HEK293 (cell line): ENCODE measurements around the gene OPCML.

Experiments
- CTCF ChIA-PET: fragments of 350-600 bp; formaldehyde crosslinking; extraction: SDS; loops from one replicate; lab custom pipeline; 2021; ENCODE audit warnings: antibody characterized with exemption; lab: Yijun Ruan, JAX
- POLR2A ChIA-PET: fragments of 300-600 bp; formaldehyde crosslinking; extraction: SDS; loops from one replicate; lab custom pipeline; 2020; ENCODE audit warnings: antibody characterized with exemption, inconsistent platforms; lab: Yijun Ruan, JAX
- H3K27ac ChIP-seq: fragments of 200-500 bp; sonication (Bioruptor generic); 2 replicates; pipeline ENCODE4 v1.5.1; 2014; ENCODE audit warnings: low read depth, low read length, control low read depth, inconsistent platforms; ENCODE audit errors: extremely low read depth
- H3K36me3 ChIP-seq, 2 experiments: fragments of 200-500 bp in 1 of 2; sonication (Bioruptor generic) in 1 of 2; 1 replicate in 1 of 2; 2 replicates in 1 of 2; pipeline ENCODE4 v1.5.1; 2014 to 2017; ENCODE audit warnings: inconsistent platforms in 2 of 2, low read length in 2 of 2; ENCODE audit not compliant: control insufficient read depth in 2 of 2, insufficient read depth in 1 of 2
- H3K4me1 ChIP-seq: fragments of 200-500 bp; sonication (Bioruptor generic); 2 replicates; pipeline ENCODE4 v1.5.1; 2014; ENCODE audit warnings: mild to moderate bottlenecking, low read length, inconsistent platforms; ENCODE audit not compliant: control insufficient read depth, insufficient read depth
- H3K4me3 ChIP-seq: 2 replicates; pipeline ENCODE4 v1.5.1; 2011; ENCODE audit warnings: low read depth, mild to moderate bottlenecking, control low read depth, low read length, moderate library complexity
- H3K9me3 ChIP-seq: fragments of 200-500 bp; sonication (Bioruptor generic); 2 replicates; pipeline ENCODE4 v1.5.1; 2014; ENCODE audit warnings: low read depth, low read length, inconsistent platforms; ENCODE audit not compliant: control insufficient read depth, insufficient read depth
- BCL11A ChIP-seq: fragments of 450-650 bp; formaldehyde crosslinking; IDR thresholded peaks from 2 replicates; pipeline ENCODE4 v1.5.1; 2016; ENCODE audit warnings: low read depth, missing biosample characterization, missing genetic modification characterization
- FEZF1 ChIP-seq: fragments of 450-650 bp; formaldehyde crosslinking; IDR thresholded peaks from 2 replicates; pipeline ENCODE4 v1.5.1; 2016; ENCODE audit warnings: missing biosample characterization, missing genetic modification characterization
- GLIS1 ChIP-seq: fragments of 450-650 bp; formaldehyde crosslinking; IDR thresholded peaks from 2 replicates; pipeline ENCODE4 v1.5.1; 2016; ENCODE audit warnings: missing biosample characterization, missing genetic modification characterization
- MEIS1 ChIP-seq: sonication (generic); formaldehyde crosslinking; IDR thresholded peaks from 2 replicates; pipeline ENCODE4 v1.8.1; 2022; ENCODE audit warnings: missing genetic modification reagents, mild to moderate bottlenecking, borderline replicate concordance
- MZF1 ChIP-seq: fragments of 450-650 bp; formaldehyde crosslinking; IDR thresholded peaks from 2 replicates; pipeline ENCODE4 v1.5.1; 2017; ENCODE audit warnings: missing biosample characterization, missing genetic modification characterization, borderline replicate concordance
- OVOL3 ChIP-seq: fragments of 450-650 bp; formaldehyde crosslinking; IDR thresholded peaks from 2 replicates; pipeline ENCODE4 v1.5.1; 2016; ENCODE audit warnings: missing biosample characterization, missing genetic modification characterization
- YY1 ChIP-seq: fragments of 450-650 bp; formaldehyde crosslinking; IDR thresholded peaks from 2 replicates; pipeline ENCODE4 v1.5.1; 2018; ENCODE audit warnings: missing biosample characterization, missing genetic modification characterization
- ZEB2 ChIP-seq: fragments of 450-650 bp; formaldehyde crosslinking; IDR thresholded peaks from 2 replicates; pipeline ENCODE4 v1.5.1; 2016; ENCODE audit warnings: missing biosample characterization, missing genetic modification characterization
- ZIC2 ChIP-seq: fragments of 450-650 bp; formaldehyde crosslinking; IDR thresholded peaks from 2 replicates; pipeline ENCODE4 v1.5.1; 2016; ENCODE audit warnings: missing biosample characterization, missing genetic modification characterization
- ZNF274 ChIP-seq, 2 experiments: fragments of 200-500 bp in 1 of 2; fragments of 450-650 bp in 1 of 2; sonication (Bioruptor generic) in 1 of 2; formaldehyde crosslinking in 1 of 2; IDR thresholded peaks; 2 replicates each; pipeline versions ENCODE4 v1.5.1 to v1.6.1; 2014 to 2016; ENCODE audit warnings: borderline replicate concordance in 1 of 2, inconsistent platforms in 1 of 2, low read length in 1 of 2, missing biosample characterization in 1 of 2, missing genetic modification characterization in 1 of 2
- ZNF350 ChIP-seq: fragments of 450-650 bp; formaldehyde crosslinking; IDR thresholded peaks from 2 replicates; pipeline ENCODE4 v1.5.0; 2017; ENCODE audit warnings: missing biosample characterization, mild to moderate bottlenecking, missing genetic modification characterization
- ZNF366 ChIP-seq: fragments of 450-650 bp; formaldehyde crosslinking; conservative IDR thresholded peaks from 2 replicates; pipeline ENCODE4 v1.5.1; 2016; ENCODE audit warnings: missing biosample characterization, missing genetic modification characterization
- ZNF423 ChIP-seq: fragments of 450-650 bp; formaldehyde crosslinking; IDR thresholded peaks from 2 replicates; pipeline ENCODE4 v1.5.1; 2016; ENCODE audit warnings: missing biosample characterization, missing genetic modification characterization
- ZNF510 ChIP-seq: fragments of 450-650 bp; formaldehyde crosslinking; IDR thresholded peaks from 2 replicates; pipeline ENCODE4 v1.5.1; 2018; ENCODE audit warnings: mild to moderate bottlenecking, missing genetic modification characterization, missing biosample characterization; ENCODE audit not compliant: insufficient replicate concordance
- ZNF600 ChIP-seq: fragments of 450-650 bp; formaldehyde crosslinking; IDR thresholded peaks from 2 replicates; pipeline ENCODE4 v1.5.1; 2016; ENCODE audit warnings: missing biosample characterization, missing genetic modification characterization
- ZNF658 ChIP-seq: fragments of 450-650 bp; formaldehyde crosslinking; IDR thresholded peaks from 2 replicates; pipeline ENCODE4; 2016; ENCODE audit warnings: missing biosample characterization, missing genetic modification characterization
- ZNF660 ChIP-seq: fragments of 450-650 bp; IDR thresholded peaks from 2 replicates; pipeline ENCODE4 v1.5.1; 2018; ENCODE audit warnings: missing biosample characterization, mild to moderate bottlenecking, missing genetic modification characterization
- ZNF791 ChIP-seq: fragments of 450-650 bp; formaldehyde crosslinking; IDR thresholded peaks from 2 replicates; pipeline ENCODE4 v1.5.1; 2016; ENCODE audit warnings: missing biosample characterization, missing genetic modification characterization
- ZNF830 ChIP-seq: fragments of 450-650 bp; IDR thresholded peaks from 2 replicates; pipeline ENCODE4 v1.5.0; 2018; ENCODE audit warnings: missing biosample characterization, missing genetic modification characterization, low read depth, mild to moderate bottlenecking, moderate library complexity
- ZSCAN30 ChIP-seq: fragments of 450-650 bp; IDR thresholded peaks from 2 replicates; pipeline ENCODE4 v1.5.1; 2018; ENCODE audit warnings: missing biosample characterization, mild to moderate bottlenecking, missing genetic modification characterization, moderate library complexity
- ZXDB ChIP-seq: fragments of 450-650 bp; formaldehyde crosslinking; IDR thresholded peaks from 2 replicates; pipeline ENCODE4 v1.5.1; 2016; ENCODE audit warnings: missing biosample characterization, missing genetic modification characterization
- TF ChIP-seq, protein P1 (sequence below): fragments of 450-650 bp; formaldehyde crosslinking; IDR thresholded peaks from 2 replicates; pipeline ENCODE4 v1.5.1; 2016; ENCODE audit warnings: missing biosample characterization, missing genetic modification characterization
- TF ChIP-seq, protein P2 (sequence below): fragments of 450-650 bp; formaldehyde crosslinking; IDR thresholded peaks from 2 replicates; pipeline ENCODE4 v1.5.1; 2016; ENCODE audit warnings: missing biosample characterization, missing genetic modification characterization

The OPCML gene

DNA sequence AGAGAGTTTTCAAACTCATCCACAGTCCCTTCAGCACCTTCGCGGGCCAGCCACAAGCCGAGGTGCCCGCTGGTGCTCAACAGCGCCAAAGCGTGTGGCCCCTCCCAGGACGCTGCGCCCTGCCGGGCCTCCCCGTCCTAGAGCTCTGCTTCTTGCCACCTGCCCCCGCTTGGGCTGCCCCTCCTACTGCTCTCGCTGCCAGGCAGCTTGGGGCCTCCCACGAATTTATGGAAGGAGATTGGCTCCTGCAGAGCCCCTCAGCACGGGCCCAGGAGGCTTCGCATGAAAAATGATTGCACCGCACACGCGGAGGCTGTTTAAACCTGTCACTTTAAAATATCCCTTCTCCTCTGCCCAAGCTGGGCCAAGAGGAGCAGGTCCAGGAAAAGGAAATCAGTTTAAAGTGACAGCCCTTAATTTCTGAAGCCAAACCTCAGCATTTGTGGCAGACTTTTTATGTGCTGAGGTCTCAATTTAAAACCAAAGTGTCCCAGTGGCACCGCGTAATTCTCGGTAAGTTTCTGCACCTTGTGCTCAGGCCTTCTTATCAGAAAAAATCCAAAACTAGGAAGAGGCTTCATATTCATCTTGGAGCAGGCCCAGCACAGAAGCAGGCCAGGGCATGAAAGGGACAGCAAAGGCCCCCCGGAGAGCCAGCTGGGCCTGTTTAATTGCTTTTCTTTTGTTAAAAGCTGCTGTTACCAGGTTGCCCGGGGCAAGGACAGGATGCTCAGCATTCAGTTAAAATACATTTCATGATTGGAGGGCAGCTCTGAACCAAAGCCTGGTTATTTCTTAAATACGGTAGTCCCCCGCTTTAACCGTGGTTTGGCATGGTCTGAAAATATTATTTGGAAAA, 303.6 kb downstream of the OPCML start:
- ChIA-PET POLR2A (no interaction called here), CTCF (interaction anchor here (0.6 to 1.0 kb wide), 2 partner anchors 58 to 593 kb away, joined by 3 read pairs; no protein-coding TSS in a partner anchor)
- TF ChIP-seq ZNF660 (tag by site-specific recombination) = peak; percentile 49; the same call in 1 of the 2 replicates
- no peak for TF ChIP-seq ZNF274 (IDR thresholded peaks at IDR 0.05; ENCODE audit: low read length)
- TF ChIP-seq ZNF274 (tag by site-specific recombination; IDR thresholded peaks at IDR 0.05; ENCODE audit: borderline replicate concordance) = no peak
- peak; percentile 85 for TF ChIP-seq ZIC2 (tag by site-specific recombination)
- peak; percentile 27; the same call in 1 of the 2 replicates for TF ChIP-seq GLIS1 (tag by site-specific recombination)
- no peaks in the 10 kb centered on the region for H3K36me3 ChIP-seq
- no peaks in the 10 kb centered on the region for H3K4me1 ChIP-seq
- no peak overlapping the region for H3K27ac ChIP-seq
- H3K9me3 ChIP-seq = no peaks in the 10 kb centered on the region
- no peak overlapping the region for H3K4me3 ChIP-seq

DNA sequence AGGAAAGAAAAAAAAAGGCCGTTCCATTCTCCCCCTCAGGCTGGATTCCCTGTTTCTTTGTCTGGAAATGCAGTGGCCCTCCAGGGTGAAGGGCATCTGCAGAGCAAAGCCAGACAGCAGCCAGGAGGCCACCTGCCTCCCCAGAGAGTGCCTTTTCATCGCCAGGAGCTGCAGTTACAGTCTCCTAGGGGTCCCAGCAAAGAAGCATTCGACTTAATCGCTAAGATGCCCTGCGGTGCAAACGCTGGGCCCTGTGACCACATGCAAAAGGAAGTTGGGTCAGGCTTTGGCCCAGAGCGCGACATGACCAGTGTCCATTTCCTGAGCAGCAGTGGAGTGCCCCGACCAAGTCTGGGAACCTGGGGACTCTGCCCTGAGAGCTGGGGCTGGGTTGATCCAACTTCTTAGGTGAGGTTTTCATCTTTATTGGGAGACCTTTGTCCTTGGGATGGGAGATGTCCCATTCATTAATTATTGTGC, 304.6 kb downstream of the OPCML start:
- Histone ChIP-seq H3K4me3 (no peak overlapping the region), H3K27ac (no peak overlapping the region), H3K4me1 (no peaks in the 10 kb centered on the region), H3K9me3 (no peaks in the 10 kb centered on the region), H3K36me3 (no peaks in the 10 kb centered on the region)
- ChIA-PET POLR2A (no interaction called here), CTCF (no interaction called here)
- TF ChIP-seq ZNF366 (tag by site-specific recombination) (no peak), ZNF791 (tag by site-specific recombination) (no peak), ZSCAN30 (tag by site-specific recombination) (no peak), YY1 (tag by site-specific recombination) (no peak), ZNF510 (tag by site-specific recombination) (no peak), MZF1 (tag by site-specific recombination) (no peak)
- TF ChIP-seq, protein P1, sequence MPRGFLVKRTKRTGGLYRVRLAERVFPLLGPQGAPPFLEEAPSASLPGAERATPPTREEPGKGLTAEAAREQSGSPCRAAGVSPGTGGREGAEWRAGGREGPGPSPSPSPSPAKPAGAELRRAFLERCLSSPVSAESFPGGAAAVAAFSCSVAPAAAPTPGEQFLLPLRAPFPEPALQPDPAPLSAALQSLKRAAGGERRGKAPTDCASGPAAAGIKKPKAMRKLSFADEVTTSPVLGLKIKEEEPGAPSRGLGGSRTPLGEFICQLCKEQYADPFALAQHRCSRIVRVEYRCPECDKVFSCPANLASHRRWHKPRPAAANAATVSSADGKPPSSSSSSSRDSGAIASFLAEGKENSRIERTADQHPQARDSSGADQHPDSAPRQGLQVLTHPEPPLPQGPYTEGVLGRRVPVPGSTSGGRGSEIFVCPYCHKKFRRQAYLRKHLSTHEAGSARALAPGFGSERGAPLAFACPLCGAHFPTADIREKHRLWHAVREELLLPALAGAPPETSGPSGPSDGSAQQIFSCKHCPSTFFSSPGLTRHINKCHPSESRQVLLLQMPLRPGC (tag by site-specific recombination) = no peak

DNA sequence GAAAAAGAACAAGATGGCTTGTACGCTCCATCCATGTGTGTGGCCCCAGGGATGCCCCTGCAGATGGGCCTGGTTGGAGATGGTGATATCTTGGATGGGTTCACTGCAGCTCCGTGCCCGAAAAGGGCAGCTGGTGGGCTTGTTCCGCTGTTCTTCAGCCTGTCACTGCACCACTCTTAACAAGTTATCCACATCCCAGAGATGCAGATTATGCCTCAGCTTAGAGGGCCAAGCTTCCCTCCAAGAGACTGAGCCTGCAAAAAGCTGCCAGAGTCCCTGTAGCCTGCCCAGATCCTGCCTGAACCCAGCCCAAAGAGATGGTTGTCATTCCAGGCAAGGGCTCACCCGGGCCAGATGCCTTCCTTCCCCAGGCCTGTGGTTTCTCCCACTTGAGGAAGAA, 308.0 kb downstream of the OPCML start:
- ChIA-PET CTCF (interaction anchor here (0.6 to 1.6 kb wide), 3 partner anchors 53 to 166 kb away, joined by 3 to 4 read pairs (median 3); no protein-coding TSS in a partner anchor), POLR2A (no interaction called here)
- H3K36me3 ChIP-seq = no peaks in the 10 kb centered on the region
- H3K27ac ChIP-seq = no peak overlapping the region
- H3K4me3 ChIP-seq = no peak overlapping the region
- no peaks in the 10 kb centered on the region for H3K4me1 ChIP-seq
- H3K9me3 ChIP-seq = no peaks in the 10 kb centered on the region
- TF ChIP-seq ZNF350 (tag by site-specific recombination) (no peak), BCL11A (tag by site-specific recombination) (no peak), MEIS1 (CRISPR knock-in tag) (no peak), FEZF1 (tag by site-specific recombination) (no peak), ZEB2 (tag by site-specific recombination) (no peak), OVOL3 (no peak), ZNF830 (tag by site-specific recombination) (no peak), ZNF658 (no peak), ZNF600 (tag by site-specific recombination) (no peak), ZXDB (tag by site-specific recombination) (no peak), YY1 (tag by site-specific recombination) (no peak), ZNF510 (tag by site-specific recombination) (no peak), ZNF423 (no peak)
- TF ChIP-seq, protein P2, sequence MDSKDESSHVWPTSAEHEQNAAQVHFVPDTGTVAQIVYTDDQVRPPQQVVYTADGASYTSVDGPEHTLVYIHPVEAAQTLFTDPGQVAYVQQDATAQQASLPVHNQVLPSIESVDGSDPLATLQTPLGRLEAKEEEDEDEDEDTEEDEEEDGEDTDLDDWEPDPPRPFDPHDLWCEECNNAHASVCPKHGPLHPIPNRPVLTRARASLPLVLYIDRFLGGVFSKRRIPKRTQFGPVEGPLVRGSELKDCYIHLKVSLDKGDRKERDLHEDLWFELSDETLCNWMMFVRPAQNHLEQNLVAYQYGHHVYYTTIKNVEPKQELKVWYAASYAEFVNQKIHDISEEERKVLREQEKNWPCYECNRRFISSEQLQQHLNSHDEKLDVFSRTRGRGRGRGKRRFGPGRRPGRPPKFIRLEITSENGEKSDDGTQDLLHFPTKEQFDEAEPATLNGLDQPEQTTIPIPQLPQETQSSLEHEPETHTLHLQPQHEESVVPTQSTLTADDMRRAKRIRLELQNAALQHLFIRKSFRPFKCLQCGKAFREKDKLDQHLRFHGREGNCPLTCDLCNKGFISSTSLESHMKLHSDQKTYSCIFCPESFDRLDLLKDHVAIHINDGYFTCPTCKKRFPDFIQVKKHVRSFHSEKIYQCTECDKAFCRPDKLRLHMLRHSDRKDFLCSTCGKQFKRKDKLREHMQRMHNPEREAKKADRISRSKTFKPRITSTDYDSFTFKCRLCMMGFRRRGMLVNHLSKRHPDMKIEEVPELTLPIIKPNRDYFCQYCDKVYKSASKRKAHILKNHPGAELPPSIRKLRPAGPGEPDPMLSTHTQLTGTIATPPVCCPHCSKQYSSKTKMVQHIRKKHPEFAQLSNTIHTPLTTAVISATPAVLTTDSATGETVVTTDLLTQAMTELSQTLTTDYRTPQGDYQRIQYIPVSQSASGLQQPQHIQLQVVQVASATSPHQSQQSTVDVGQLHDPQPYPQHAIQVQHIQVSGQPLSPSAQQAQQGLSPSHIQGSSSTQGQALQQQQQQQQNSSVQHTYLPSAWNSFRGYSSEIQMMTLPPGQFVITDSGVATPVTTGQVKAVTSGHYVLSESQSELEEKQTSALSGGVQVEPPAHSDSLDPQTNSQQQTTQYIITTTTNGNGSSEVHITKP (tag by site-specific recombination) = no peak
